Stimulated activated CD4-positive, alpha-beta T cell treated with anti-CD3 and anti-CD28 coated beads, Interleukin-2, amount 100 ng/mL, for 4 hours (primary cell): Measurements from ENCODE around the gene PGAM1.
"Not testable (repeated sequence)": the region's sequence is repeated elsewhere in the genome, so short reads cannot be mapped to it uniquely, and the experiment has no call there.

Source experiments
- DNase-seq: peaks from one replicate; pipeline ENCODE4 v3.0.0-alpha.2; 2020; ENCODE audit warnings: low read depth

PGAM1 gene

DNA sequence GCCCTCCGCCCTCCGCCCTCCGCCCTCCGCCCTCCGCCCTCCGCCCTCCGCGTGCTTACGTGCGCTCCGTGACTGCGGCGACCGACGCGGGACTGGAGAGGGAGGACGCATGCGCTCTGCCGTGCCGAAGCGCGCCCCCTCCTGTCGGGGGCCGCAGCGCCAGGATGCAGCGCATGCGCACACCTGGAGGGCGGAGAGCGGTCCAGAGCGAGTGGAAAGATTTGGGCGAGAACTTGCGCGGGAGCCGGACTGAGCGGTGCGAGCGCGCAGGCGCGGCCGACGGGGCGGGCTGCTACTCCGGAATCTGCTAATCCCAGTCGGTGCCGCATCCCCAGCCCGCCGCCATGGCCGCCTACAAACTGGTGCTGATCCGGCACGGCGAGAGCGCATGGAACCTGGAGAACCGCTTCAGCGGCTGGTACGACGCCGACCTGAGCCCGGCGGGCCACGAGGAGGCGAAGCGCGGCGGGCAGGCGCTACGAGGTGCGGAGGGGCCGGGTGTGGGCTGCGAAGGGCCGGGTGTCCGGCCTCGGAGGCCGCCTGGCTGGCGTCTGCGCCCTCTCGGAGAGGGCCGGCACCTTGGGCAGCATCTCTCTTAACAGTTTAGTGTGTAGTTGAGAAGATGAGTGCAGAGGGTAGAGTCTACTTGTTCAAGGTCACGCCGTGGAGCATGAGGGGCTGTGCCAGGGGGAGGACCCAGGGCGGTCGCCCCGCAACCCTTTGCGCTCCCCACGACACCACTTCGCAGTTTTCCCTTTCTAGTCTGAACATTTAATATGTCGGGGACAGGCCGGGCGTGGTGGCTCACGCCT, at the start of gene PGAM1:
Gene PGAM1, plus strand, starts transcription at position 228 of the 812 bp plus-strand sequence. Its CDS starts 117 bp downstream, at position 345.
- DNase-seq = peak; percentile 94

DNA sequence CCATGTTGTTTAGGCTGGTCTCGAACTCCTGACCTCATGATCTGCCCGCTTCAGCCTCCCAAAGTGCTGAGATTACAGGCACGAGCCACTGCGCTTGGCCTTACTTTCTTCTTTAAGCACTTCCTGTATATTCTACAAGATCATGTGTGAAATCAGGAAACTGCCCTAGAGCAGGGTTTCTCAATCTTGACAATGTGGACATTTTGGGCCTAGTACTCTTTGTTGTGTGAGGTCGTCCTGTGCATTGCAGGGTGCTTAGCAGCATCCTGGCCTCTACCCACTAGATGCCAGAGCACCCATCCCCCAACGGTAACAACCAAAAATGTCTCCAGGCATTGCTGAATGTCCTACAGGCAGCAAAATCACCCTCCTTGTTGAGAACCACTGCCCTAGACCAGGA, 49.6 kb upstream of the PGAM1 start:
- DNase-seq = no peak

DNA sequence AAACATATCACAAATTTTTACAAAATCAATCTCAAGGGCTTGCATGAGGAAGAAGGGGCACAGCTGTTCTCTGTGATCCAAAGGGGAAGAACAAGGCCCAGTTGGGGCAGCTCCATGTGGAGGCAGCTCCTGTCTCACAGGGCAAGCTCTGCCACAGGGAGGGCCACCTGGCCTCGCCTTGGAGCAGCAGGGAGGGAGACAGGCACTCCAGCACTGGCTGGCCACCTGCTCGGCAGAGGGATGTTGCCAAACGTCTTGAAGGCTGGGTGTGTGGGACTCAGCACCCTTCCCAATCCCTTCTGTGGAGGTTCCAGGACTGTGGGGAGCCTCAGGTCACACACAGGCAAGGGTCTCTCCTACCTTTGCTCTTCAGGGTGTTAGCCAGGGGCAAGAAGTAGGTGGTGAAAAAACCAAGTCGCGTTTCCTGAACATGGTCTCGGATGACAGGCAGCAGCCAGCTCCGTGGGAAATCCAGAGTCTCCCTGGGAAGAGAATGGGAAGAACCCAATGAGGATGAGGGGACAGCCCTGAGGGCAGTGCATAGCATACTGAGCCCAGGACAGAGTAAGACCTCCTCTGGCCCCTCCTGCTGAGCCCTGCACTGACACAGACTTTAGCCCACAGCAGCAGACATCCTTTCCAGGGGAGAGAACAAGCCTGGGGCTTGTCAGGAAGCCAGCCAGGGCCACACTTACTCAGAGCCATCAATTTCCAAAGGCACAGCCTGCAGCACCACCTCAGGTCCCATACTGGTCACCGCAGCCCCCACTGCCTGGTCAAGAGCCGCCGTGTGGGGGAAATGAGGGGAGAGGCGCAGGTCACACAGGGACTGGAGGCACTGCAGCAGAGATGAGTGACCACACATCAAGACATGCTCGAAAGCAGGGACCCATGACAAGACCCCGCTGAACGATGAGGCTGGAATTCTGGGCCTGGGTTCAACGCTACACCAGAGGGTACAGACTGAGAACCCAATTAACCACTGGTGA, 46.8 kb upstream of the PGAM1 start:
- no peak for DNase-seq

DNA sequence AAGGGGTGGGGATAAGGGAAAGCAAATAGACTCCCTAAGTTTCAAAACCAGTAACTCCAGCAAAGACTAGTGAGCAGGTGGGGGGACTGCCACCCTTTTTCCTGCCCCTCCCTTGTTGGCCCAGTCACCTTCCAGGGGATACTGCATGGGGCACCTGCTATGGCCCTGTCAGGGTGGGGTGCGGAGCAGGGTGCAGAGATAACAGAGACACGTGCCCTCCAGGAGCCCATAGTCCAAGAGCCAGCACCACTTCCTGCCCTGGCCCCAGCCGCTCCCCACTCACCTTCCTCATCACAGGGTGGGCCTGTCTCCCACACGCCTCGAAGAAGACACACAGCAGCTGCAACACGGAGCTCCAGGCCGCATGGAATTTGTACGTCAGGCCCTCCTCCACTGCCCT, 45.5 kb upstream of the PGAM1 start:
- DNase-seq = no peak

DNA sequence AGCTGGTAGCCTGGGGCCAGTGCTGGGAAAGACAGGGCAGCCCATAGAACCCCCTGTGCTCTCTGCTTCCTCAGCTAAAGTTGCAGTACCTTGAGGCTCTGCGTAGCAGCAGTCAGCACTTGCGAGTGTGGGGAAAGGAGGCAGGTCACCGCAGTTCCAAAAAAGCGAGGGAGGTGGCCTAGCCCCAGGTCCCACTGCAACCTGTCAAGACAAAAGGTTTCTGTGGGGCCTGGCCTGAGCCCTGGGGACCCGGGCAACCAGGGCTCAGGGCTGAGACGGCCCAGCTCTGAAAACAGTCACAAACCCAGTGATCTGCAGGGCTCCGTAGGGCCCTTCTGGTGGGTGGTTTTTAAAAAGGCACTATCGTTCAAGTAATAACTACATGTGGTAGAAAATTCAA, 44.4 kb upstream of the PGAM1 start:
- no peak for DNase-seq

DNA sequence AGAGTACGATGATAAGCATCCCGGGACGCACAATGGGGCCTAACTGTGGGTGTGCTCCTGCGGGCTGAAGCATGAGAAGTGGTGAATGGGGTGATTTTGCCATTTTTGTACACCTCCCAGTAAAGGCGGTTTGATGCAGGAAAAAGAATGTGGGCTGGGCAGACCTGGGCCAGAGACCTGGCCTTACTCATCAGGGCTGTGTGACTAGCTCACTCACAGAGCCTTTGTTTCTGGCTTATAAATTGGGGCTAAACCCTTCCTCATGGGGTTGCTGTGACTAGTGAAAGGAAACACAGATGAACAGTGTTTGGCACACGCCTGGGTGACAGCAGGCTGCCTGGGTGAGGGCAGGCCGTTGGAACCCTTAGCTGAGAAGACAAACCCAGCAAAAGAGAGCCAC, 42.8 kb upstream of the PGAM1 start:
- DNase-seq = no peak

DNA sequence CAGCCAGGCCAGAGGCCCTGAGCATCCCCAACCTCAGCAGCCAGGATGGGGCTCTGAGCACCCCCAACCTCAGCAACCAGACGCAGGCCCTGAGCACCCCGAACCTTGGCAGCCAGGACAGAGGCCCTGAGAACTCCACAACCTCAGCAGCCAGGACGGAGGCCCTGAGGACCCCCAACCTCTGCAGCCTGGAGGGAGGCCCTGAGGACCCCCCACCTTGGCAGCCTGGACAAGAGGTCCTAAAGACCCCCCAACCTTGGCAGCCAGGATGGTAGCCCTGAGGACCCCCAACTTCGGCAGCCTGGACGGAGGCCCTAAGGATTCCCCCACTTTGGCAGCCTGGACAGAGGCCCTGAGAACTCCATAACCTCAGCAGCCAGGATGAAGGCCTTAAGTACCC, 41.8 kb upstream of the PGAM1 start:
- DNase-seq = no peak

DNA sequence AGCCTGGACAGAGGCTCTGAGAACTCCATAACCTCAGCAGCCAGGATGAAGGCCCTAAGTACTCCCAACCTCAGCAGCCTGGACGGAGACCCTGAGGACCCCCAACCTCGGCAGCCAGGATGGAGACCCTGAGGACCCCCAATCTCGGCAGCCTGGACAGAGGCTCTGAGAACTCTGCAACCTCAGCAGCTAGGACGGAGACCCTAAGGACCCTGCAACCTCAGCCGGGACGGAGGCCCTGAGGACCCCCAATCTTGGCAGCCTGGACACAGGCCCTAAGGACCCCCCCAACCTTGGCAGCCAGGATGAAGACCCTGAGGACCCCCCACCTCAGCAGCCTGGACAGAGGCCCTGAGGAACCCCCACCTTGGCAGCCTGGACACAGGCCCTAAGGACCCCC, 41.4 kb upstream of the PGAM1 start:
- DNase-seq = no peak

DNA sequence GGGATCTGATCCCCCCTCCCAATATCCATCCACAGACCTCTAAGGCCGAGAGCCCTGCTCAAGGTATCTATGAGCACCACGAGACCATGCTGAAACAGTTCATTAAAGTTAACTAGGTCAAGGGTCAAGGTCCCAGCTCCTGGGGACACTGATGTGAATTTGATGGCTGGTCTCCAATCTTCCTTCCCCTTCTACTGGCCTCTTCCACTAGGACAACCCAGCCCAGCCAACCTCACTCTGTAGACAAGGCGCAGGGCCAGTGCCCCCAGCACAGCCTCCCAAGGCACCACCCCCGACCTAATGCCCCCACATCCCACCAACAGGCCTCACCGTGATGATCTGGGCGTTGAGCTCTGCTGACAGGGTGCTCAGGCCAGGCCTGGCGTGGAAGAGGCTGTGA, 40.4 kb upstream of the PGAM1 start:
- DNase-seq = no peak

DNA sequence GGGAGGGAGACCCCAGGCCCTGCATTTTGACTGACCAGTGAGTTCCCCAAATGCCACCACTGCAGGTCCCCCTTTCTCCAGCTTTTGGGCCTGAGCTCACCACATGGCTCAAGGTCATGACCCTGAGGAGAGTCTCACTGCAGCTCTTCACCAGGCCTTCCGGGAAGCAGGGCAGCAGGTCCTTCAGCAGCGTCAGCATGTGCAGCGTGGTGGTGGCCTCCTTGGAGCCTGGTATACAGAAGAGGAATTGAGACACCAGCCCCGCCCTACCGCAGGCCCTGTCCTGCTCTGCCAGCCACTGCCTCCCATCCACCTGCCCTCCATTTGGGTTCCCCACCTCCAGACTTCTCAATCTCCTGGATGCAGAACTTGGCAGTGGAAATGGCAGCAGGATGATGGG, 37.8 kb upstream of the PGAM1 start:
- DNase-seq = no peak

DNA sequence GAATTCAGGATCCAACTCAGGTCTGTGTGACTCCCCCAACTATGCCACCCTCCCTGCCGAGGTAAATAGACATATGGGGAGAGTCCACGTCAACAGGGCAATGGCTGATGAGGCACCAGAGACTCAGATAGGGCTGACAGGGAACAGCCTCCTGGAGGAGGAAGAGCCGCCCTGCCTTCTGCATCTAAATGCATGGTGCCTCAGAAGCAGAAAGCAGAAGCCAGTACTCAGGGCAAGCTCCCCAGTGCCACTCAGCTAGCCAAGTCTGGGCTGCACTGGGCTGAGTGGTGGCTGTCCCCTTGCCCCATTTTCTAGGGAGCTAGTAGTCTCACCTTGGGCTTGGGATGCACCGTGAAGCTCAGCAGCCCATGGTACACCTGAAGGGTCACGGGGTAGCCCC, 35.9 kb upstream of the PGAM1 start:
- no peak for DNase-seq

DNA sequence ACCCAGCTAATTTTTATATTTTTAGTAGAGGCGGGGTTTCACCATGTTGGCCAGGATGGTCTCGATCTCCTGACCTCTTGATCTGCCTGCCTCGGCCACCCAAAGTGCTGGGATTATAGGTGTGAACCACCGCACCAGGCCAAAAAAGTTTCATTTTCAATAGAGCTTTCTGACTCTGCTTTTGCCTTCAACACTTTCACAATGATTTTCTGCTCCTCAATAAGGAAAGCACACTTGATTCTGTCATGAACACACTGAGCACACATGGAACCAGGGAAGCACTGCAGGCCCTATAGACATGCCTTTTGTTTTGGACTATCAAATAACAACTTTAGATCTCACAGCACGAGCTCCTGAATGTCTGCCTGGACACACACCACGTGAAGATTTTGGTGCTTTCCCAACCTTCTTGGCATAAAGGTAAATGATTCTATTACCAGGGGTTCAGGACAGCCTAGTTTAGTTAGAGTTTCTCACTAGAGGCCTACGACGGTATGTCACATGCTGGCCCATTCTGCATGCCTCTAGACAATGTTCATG, 32.9 kb upstream of the PGAM1 start:
- no peak for DNase-seq

DNA sequence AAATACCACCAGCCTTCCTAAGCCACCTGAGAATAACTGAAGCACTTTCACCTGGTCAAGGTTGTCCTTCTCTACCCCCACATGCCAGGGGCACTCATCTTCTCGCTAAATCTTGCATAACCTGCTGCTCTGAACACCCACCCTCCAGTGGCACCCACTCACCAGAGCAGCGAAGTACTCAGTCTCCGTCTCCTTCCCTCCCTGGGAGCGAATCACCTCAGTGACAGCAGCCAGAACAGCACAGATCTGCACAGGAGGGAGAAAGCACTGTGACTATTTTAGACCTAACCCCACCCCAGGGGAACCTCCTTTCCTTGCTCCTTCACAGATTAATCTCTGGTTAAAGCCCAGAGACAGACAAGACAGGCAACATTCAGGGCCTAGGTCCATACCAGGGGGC, 29.9 kb upstream of the PGAM1 start:
- no peak for DNase-seq

DNA sequence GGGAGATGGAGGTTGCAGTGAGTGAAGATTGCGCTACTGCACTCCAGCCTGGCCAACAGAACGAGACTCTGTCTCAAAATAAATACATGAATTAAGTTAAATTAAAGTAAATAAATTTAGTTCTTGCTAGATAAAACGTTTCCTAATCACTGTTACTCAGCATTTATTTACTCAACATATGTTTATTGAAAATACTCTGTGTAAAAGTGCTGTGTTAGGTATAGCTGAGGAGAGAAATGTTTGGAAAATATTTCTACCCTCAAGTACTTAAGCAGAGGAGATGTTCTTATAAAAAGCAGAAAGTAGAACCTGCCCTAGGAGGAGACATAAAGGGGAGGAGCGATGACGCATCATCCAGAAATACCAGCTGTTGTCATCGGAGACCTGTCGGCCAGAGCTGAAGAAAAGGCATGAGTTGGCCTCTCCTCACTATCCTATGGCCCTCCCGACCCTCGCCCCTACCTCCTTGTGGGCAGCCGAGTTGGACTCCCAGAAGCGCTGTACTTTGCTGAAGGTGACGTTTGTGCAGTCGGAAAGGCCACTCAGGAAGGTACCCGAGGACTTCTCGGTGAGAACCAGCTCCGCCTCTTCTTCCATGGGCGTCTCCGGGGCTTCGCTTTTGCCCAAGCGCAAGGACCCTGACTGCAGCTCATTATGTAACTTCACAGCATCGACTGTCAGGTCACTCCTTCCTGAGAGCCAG, 26.0 kb upstream of the PGAM1 start:
- DNase-seq = peak; percentile 32

DNA sequence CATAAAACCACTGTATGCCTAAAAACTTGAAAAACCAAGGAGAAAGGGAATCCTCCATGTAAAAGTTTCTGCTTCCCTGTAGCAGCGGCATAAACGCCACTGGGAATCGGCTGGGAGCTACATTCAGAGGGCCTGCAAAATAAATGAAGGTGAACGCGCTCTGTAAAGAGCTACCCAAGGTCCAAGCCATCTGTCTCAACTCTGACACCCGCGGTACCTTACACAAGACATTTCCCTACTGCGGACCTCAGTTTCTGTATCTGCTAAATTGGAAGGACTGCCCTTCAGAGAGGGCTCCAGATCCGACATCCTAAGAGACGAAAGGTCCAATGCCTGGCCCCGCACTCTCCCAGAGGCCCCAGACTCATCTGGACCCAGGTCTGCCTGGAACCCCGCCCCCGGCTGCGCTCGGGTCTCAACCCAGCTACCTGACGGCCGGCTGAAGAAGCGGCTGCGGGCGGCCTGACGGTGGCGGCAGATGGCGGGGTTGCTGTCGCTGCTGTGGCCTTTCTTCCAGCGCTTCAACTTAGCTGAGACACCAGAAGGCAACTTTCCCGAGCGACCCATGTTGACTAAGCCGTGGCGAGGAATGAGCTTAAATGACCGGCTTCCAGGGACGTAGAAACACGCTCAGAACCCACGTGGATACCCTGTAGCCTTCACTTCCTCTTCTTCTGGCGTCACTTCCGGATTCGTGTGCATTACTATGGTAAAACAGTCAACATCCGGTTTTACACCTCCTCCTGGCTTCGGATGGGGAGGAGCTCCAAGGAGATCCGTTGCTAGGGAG, 25.1 kb upstream of the PGAM1 start, which contains the start of gene RRP12:
Gene RRP12, minus strand, starts transcription at position 676 of the 790 bp plus-strand sequence. Its CDS starts 109 bp downstream, at position 567.
- DNase-seq = peak; percentile 83

DNA sequence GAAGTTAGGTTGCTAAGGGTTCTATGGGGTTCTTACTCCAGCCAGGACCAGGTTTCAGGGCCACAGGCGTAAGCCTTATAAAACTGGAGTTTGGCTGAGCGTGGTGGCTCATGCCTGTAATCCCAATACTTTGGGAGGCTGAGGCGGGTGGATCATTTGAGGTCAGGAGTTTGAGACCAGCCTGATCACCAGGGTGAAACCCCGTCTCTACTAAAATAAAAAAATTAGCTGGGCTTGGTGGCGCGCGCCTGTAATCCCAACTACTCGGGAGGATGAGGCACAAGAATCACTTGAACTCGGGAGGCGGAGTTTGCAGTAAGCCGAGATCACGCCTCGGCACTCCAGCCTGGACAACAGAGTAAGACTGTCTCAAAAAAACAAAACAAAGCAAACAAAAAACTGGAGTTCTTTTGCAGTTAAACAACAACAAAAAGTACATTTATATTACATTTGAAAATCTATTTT, 24.5 kb upstream of the PGAM1 start:
- DNase-seq = no peak

DNA sequence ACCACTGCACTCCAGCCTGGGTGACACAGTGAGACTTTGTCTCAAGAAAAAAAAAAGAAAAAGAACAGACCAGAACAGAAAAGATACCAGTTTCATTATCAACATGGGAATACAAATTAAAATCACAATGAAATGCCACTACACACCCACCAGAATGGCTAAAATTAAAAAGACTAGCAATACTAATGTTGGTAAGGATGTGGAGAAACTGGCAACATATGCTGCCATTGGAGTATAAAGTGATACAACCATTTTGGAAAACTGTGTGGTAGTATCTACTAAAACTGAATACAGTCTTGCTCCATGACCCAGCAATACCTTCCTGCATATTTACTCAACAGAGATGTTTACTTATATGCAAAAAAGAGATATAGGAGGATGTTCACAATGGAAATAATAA, 21.9 kb upstream of the PGAM1 start:
- no peak for DNase-seq

DNA sequence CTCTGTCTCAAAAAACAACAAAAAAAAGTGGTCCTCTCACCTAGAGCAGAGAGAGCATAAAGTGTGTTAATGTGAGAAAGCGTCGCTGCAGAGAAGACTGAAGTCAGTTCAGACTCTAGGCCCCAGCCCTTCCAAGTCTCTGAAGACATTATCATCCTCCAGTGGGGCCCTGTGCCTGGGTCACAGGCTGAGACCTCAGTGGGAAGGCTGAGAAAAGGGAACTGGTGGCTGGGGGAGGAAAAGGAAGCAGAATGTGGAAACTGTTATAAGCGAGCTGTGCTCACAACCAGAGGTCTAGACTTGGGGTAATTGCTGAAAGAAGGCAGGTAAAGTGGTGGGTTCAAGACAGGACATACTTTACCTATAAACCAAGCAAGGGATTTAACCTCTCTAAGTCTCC, 19.9 kb upstream of the PGAM1 start:
- DNase-seq = no peak

DNA sequence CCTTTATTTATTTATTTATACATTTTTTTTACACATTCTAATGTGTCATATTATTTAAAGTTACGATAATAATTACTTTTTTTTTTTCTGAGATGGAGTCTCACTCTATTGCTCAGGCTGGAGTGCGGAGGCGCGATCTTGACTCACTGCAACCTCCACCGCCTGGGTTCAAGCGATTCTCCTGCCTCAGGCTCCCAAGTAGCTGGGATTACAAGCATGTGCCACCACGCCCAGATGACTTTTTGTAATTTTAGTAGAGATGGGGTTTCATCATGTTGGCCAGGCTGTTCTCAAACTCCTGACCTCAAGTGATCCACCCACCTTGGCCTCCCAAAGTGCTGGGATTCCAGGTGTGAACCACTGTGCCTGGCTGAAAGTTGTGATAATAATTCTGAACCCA, 19.5 kb upstream of the PGAM1 start:
- not testable (repeated sequence) for DNase-seq

DNA sequence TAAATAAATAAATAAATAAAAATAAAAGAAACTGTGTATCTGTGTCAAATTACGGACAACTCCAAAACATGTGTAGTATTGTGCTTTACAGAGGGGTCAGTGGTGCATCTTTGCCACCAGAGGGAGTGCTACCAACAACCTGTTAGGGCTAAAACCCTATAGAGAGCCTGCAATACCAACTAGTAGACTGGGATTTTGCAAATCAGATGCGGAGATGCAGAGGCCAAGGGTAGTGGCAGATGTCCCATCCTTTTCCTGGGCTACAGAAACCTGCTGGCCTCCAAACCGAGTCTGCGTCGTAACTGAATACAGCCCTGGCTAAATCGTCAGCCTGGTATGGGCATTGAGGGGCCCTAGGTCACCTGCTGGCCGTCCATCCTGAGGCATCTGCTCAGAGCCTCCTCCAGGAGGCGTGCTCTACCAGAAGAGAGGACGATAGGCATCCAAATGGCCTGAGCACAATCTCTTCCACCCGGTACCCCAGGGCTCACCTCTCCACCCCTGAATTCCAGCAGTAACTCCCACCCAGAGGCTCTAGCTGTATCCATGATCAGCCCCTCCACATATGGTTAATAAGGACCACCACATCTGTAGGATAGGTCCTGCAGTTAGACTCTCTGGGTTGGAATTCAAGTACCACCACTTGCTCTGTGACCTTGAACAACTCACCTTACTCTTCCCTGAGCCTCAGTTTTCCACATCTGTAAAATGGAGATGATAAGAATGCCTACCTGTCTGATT, 18.6 kb upstream of the PGAM1 start:
- DNase-seq = peak; percentile 56

DNA sequence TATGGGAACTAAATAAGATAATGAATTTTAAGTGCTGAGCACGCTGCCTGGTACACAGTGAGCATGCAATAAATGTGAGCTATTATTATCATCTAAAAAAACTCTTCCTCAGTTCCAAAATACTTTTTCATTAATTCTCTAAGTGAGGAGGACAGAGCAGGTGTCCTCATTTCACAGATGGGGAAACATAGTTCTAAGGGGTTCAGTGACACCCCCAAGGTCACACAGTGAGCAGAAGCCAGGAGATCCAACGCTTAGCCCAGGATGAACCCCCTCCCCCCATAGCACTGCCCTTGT, 18.1 kb upstream of the PGAM1 start:
- DNase-seq = no peak
